Ascending aorta (tissue), 2 donors: ENCODE data around the gene CNOT6L. TPM values are rescaled to one million over a fixed set of nuclear protein-coding genes. Genes with fewer than 3 reads are reported as not detected.

ENCODE experiments used
- DNase-seq, 2 donors: peaks; one replicate each; pipeline ENCODE4 v3.0.0-alpha.2; 2019; ENCODE audit warnings: low spot score in 2 of 2
- H3K27ac ChIP-seq, 2 donors: fragments of 200-600 bp; sonication (generic); one replicate each; pipeline ENCODE4 v1.5.1; 2016 to 2017; ENCODE audit warnings: mild to moderate bottlenecking in 1 of 2
- H3K27me3 ChIP-seq: fragments of 200-600 bp; sonication (generic); one replicate; pipeline ENCODE4 v1.5.1; 2017
- H3K36me3 ChIP-seq, 2 donors: fragments of 200-600 bp; sonication (generic); one replicate each; pipeline ENCODE4 v1.5.1; 2016
- H3K4me1 ChIP-seq, 2 donors: fragments of 200-600 bp; sonication (generic); one replicate each; pipeline ENCODE4 v1.5.1; 2016 to 2017; ENCODE audit warnings: mild to moderate bottlenecking in 1 of 2
- H3K4me3 ChIP-seq, 2 donors: fragments of 200-600 bp; sonication (generic); one replicate each; pipeline ENCODE4 v1.5.1; 2016 to 2017; ENCODE audit warnings: mild to moderate bottlenecking in 1 of 2
- H3K9me3 ChIP-seq, 2 donors: fragments of 200-600 bp; sonication (generic); one replicate each; pipeline ENCODE4 v1.5.1; 2016
- intact Hi-C: fragments of 100-400 bp; cut with DNase I; formaldehyde crosslinking; loops from one replicate; pipeline ENCODE4 v1.15.1; 2023
- total RNA-seq: library from RNA; depleted of rRNA; stranded (reverse); fragments of >200 nt; gene quantifications from one replicate; pipeline ENCODE4 v1.1.0, GENCODE V29; 2016
- TF ChIP-seq, protein P1 (sequence below), 3 experiments: fragments of 200-600 bp in 2 of 3; fragments of 450-650 bp in 1 of 3; sonication (generic) in 2 of 3; IDR thresholded peaks; one replicate each; pipeline ENCODE4 v1.5.1; 2016 to 2019; ENCODE audit warnings: antibody characterized with exemption in 3 of 3, mild to moderate bottlenecking in 1 of 3, moderate library complexity in 1 of 3

CNOT6L gene
- total RNA-seq, 1 donor from 2014 or later = 13.1 TPM

DNA sequence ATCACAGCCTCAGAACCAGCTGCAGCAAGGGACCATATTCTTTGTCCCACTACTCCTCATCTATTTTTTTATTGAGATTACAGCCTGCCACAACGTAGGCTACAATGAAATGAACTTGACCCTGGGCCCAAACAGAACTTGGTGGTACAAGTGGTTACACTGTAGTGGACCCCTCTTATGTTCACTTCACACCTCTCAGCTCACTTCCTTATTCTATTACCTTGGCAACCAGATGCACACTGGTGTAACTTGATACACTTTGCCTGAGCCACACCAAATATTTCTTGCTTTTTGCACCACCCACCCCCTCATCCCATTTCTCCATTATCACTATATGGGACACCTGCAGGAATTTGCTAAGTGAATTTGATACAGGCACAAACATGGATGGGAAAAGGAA, 107.7 kb downstream of the CNOT6L start:
- Histone ChIP-seq H3K9me3 (no peaks in the 10 kb centered on the region), H3K4me3 (no peak overlapping the region), H3K36me3 (no peaks in the 10 kb centered on the region), H3K27me3 (no peaks in the 10 kb centered on the region), H3K27ac (no peak overlapping the region), H3K4me1 (no peaks in the 10 kb centered on the region)
- TF ChIP-seq, protein P1, sequence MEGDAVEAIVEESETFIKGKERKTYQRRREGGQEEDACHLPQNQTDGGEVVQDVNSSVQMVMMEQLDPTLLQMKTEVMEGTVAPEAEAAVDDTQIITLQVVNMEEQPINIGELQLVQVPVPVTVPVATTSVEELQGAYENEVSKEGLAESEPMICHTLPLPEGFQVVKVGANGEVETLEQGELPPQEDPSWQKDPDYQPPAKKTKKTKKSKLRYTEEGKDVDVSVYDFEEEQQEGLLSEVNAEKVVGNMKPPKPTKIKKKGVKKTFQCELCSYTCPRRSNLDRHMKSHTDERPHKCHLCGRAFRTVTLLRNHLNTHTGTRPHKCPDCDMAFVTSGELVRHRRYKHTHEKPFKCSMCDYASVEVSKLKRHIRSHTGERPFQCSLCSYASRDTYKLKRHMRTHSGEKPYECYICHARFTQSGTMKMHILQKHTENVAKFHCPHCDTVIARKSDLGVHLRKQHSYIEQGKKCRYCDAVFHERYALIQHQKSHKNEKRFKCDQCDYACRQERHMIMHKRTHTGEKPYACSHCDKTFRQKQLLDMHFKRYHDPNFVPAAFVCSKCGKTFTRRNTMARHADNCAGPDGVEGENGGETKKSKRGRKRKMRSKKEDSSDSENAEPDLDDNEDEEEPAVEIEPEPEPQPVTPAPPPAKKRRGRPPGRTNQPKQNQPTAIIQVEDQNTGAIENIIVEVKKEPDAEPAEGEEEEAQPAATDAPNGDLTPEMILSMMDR (IDR thresholded peaks at IDR 0.05) = no peak
- DNase-seq = no peak
- intact Hi-C loops = no loop called here

DNA sequence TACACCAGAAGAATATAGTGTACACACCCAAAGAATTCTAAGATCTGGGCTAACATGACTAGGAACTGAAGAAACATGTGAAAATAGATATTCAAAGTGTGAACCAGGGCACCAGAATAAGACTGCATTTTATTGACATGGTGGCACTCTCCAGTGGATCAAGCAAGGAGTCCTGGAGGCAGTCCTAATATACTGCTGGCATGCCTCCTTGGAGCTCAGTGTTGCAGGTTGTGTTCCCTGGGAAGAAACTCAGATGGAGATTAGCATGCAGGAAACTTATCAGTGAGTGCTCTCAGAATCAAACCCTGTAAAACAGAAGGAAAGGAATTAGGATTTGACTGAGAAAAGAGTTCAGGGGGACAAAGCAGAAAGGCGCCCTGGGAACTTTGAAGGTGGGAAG, 108.5 kb downstream of the CNOT6L start:
- Histone ChIP-seq H3K36me3 (no peaks in the 10 kb centered on the region), H3K4me3 (no peak overlapping the region), H3K27me3 (no peaks in the 10 kb centered on the region), H3K4me1 (no peaks in the 10 kb centered on the region), H3K9me3 (no peaks in the 10 kb centered on the region), H3K27ac (no peak overlapping the region)
- TF ChIP-seq, protein P1 (IDR thresholded peaks at IDR 0.05) = no peak
- DNase-seq = no peak
- intact Hi-C loops = no loop called here

DNA sequence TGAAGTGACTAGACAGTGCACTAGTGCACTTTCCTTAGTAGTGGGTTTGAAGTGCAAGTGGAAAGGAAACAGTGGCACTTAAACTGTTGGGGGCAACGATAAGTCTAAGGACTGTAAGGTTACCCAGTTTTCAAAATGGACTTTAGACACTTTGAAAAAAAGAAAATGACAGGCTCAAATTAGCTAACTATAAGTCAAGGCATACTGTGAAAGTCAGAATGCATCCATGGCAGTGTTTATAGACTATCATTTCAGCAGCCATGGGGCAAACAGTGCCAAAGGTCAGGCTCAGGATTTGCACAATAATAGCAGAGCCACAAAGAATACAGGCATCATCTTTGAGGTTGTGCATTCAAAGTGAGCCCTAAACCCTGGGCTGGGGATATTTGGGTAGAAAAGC, 109.1 kb downstream of the CNOT6L start:
- no peak overlapping the region for H3K27ac ChIP-seq
- intact Hi-C loops = no loop called here
- no peaks in the 10 kb centered on the region for H3K4me1 ChIP-seq
- H3K36me3 ChIP-seq = no peaks in the 10 kb centered on the region
- H3K9me3 ChIP-seq = no peaks in the 10 kb centered on the region
- no peak overlapping the region for H3K4me3 ChIP-seq
- TF ChIP-seq, protein P1 (IDR thresholded peaks at IDR 0.05) = no peak
- DNase-seq = no peak
- H3K27me3 ChIP-seq = no peaks in the 10 kb centered on the region

DNA sequence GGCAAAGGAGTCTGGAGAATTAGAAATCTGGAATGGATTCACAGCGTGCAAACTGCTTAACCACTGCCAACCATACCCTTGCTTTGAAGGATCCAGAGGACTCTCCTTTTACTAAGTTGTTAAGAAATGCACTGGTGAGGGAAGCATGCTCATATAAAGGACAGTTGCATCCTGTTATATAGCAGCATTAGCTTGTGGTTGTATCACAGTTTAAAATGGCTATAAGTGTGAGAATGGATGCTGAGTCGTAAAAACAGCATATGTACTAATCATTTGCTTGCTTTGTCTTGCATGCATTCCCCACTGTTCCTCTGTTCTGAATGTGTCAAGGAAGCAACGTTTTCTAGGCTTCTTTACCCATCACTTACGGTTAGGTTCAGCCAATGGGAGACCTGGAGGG, 112.5 kb downstream of the CNOT6L start:
- intact Hi-C loops = no loop called here
- DNase-seq = no peak
- H3K27ac ChIP-seq = no peak overlapping the region
- TF ChIP-seq, protein P1 (IDR thresholded peaks at IDR 0.05) = no peak
- no peaks in the 10 kb centered on the region for H3K27me3 ChIP-seq
- H3K4me1 ChIP-seq = no peaks in the 10 kb centered on the region
- no peaks in the 10 kb centered on the region for H3K36me3 ChIP-seq
- H3K9me3 ChIP-seq = no peaks in the 10 kb centered on the region
- no peak overlapping the region for H3K4me3 ChIP-seq

DNA sequence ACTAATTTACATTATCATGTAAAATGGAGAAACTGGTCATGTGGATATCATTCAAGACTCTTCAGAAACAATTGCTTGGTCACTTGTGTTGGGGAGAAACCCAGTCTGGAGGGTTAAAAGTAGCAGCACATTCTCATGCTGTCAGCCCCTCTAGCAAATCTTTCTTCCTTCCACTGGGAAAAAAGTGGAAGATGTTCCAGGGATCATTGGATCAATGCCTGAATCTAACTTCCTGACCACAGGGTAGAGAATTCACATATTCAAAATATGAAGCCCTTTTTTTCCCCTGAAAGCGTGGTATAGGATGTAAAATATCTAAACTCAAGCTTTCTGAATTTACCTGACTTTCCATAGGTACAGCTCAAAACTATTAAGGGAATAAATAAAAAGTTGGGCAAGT, 115.5 kb downstream of the CNOT6L start:
- no peak overlapping the region for H3K27ac ChIP-seq
- no peaks in the 10 kb centered on the region for H3K4me1 ChIP-seq
- no peaks in the 10 kb centered on the region for H3K36me3 ChIP-seq
- H3K9me3 ChIP-seq = no peaks in the 10 kb centered on the region
- H3K27me3 ChIP-seq = no peaks in the 10 kb centered on the region
- intact Hi-C loops = no loop called here
- no peak overlapping the region for H3K4me3 ChIP-seq
- no peak for DNase-seq
- TF ChIP-seq, protein P1 (IDR thresholded peaks at IDR 0.05) = no peak

DNA sequence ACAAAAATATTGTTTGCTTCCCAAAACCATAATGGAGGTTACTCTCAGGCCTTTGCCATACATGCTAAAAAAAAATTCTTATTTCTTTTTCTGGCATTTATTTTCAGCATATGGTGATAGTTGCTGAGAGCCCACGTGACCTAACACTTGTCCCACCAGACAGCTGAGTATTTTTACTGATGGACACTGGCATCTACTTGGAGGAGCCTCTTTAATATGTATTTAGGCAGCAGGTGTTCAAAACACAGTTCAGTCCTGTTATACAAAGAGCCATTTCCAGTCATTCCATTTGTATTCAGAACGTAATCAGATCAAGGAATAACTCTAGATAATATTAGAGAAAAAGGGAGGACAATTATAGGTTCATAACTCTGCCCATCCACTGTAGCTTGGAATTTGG, 118.0 kb downstream of the CNOT6L start:
- Histone ChIP-seq H3K27ac (no peak overlapping the region), H3K4me3 (no peak overlapping the region), H3K36me3 (no peaks in the 10 kb centered on the region), H3K9me3 (no peaks in the 10 kb centered on the region), H3K27me3 (no peaks in the 10 kb centered on the region), H3K4me1 (no peaks in the 10 kb centered on the region)
- intact Hi-C loops = no loop called here
- DNase-seq = no peak
- TF ChIP-seq, protein P1 (IDR thresholded peaks at IDR 0.05) = no peak
